Naive B cell (primary cell): ENCODE data around the gene NECAB3. TPM values are rescaled to one million over a fixed set of nuclear protein-coding genes. Genes with fewer than 3 reads are reported as not detected.
"Not testable (repeated sequence)": the region's sequence is repeated elsewhere in the genome, so short reads cannot be mapped to it uniquely, and the experiment has no call there.

Source experiments
- ATAC-seq, 2 donors: fragments of 150-1000 bp; cut with Tn5 transposase; 2 replicates each; pipeline ENCODE4 v1.10.0; 2021; ENCODE audit warnings: low read depth in 2 of 2, mild to moderate bottlenecking in 2 of 2, moderate library complexity in 2 of 2
- DNase-seq: peaks from one replicate; pipeline ENCODE4 v3.0.0; 2022
- H3K27ac Mint-ChIP-seq, 6 donors: one replicate each; pipeline ENCODE4 v1.8.0; 2020 to 2022; ENCODE audit warnings: mild to moderate bottlenecking in 6 of 6, mixed read lengths in 6 of 6, moderate library complexity in 5 of 6, inconsistent platforms in 2 of 6
- H3K27me3 Mint-ChIP-seq, 3 donors: one replicate each; pipeline ENCODE4 v1.8.0; 2021 to 2022; ENCODE audit warnings: mixed read lengths in 3 of 3, mild to moderate bottlenecking in 1 of 3
- H3K36me3 Mint-ChIP-seq, 2 donors: one replicate each; pipeline ENCODE4 v1.8.0; 2020 to 2022; ENCODE audit warnings: mixed read lengths in 2 of 2, inconsistent platforms in 1 of 2, mild to moderate bottlenecking in 1 of 2
- H3K4me1 Mint-ChIP-seq, 3 donors: one replicate each; pipeline ENCODE4 v1.8.0; 2020 to 2022; ENCODE audit warnings: mixed read lengths in 3 of 3, inconsistent platforms in 1 of 3, mild to moderate bottlenecking in 1 of 3, moderate library complexity in 1 of 3
- H3K4me3 Mint-ChIP-seq, 8 donors: one replicate each; pipeline ENCODE4 v1.8.0; 2020 to 2022; ENCODE audit warnings: mild to moderate bottlenecking in 8 of 8, mixed read lengths in 8 of 8, moderate library complexity in 8 of 8, inconsistent platforms in 2 of 8
- H3K9me3 Mint-ChIP-seq, 7 donors: one replicate each; pipeline ENCODE4 v1.8.0; 2020 to 2022; ENCODE audit warnings: mixed read lengths in 7 of 7, mild to moderate bottlenecking in 5 of 7, inconsistent platforms in 2 of 7, moderate library complexity in 1 of 7
- polyA plus RNA-seq, 6 donors: library from polyadenylated mRNA; unstranded; fragments of 300-500 nt; fragmentation: Illumina TruSeq; gene quantifications; one replicate each; pipeline ENCODE4 v1.2.3, GENCODE V29; 2021; ENCODE audit warnings: low read depth in 6 of 6

NECAB3 gene
- polyA plus RNA-seq, 6 donors from 2014 or later = 0.74 to 1.0 (median 0.82) TPM; not detected in 3

- Mint-ChIP-seq H3K27ac (peak overlapping the region in 2 of 6 donors; percentile 7 to 14), H3K4me1 (peaks cover 0 to 8% (median 6%) of the 10 kb centered on the region in 3 donors)
Measured at GRCh38 chr20:33651562-33652048, 22.6 kb downstream of the NECAB3 start.

GRCh38 chr20:33650753-33651561 lies 23.3 kb downstream of the NECAB3 start:
- ATAC-seq (no peak), DNase-seq (no peak)
- Mint-ChIP-seq H3K9me3 (no peaks in the 10 kb centered on the region), H3K27me3 (no peaks in the 10 kb centered on the region), H3K4me1 (peaks cover 0 to 8% (median 6%) of the 10 kb centered on the region in 3 donors), H3K4me3 (no peak overlapping the region), H3K27ac (peak overlapping the region in 1 of 6 donors; percentile 7), H3K36me3 (peaks cover 0 to 6% of the 10 kb centered on the region in 2 donors)

More at GRCh38 chr20:33651562-33652048, 22.6 kb downstream of the NECAB3 start:
- Mint-ChIP-seq H3K27me3 (no peaks in the 10 kb centered on the region), H3K4me3 (no peak overlapping the region), H3K36me3 (no peaks in the 10 kb centered on the region), H3K9me3 (no peaks in the 10 kb centered on the region)
- no peak for DNase-seq
- no peak for ATAC-seq

DNA sequence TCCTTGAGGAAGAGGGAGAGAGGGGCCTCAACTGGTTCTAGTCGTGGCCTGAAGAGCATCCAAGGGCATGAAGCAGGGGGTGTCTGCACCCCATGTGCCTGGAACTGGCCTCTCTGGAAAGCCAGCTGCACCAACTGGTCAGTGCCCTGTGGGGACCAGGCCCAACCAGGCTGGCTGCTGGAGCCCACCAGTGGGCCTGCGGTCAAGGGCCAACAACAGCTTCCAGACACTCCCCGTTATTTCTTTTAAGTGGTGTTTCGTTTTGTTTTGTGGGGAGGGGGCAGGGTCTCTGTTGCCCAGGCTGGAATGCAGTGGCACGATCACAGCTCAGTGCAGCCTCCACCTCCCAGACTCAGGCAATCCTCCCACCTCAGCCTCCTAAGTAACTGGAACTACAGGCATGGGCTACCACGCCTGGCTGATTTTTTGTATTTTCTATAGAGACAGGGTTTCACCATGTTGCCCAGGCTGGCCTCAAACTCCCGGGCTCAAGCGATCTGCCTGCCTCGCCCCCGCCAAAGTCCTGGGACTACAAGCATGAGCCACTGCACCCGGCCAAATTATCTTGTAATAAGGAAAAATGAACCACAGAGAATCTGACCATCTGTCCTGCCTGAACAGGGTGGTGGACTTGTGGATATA lies 24.0 kb downstream of the NECAB3 start:
- DNase-seq (no peak), ATAC-seq (no peak)
- H3K4me3 Mint-ChIP-seq = no peak overlapping the region
- peaks cover 0 to 13% of the 10 kb centered on the region in 2 donors for H3K36me3 Mint-ChIP-seq
- peaks cover 0 to 8% (median 6%) of the 10 kb centered on the region in 3 donors for H3K4me1 Mint-ChIP-seq
- no peak overlapping the region for H3K27ac Mint-ChIP-seq
- no peaks in the 10 kb centered on the region for H3K9me3 Mint-ChIP-seq
- H3K27me3 Mint-ChIP-seq = no peaks in the 10 kb centered on the region

GRCh38 chr20:33649201-33649681 lies 25.0 kb downstream of the NECAB3 start:
- no peak for DNase-seq
- ATAC-seq = no peak
- peak overlapping the region in 2 of 6 donors; percentile 53 to 69 for H3K27ac Mint-ChIP-seq
- peaks cover 0 to 8% (median 6%) of the 10 kb centered on the region in 3 donors for H3K4me1 Mint-ChIP-seq
- no peaks in the 10 kb centered on the region for H3K27me3 Mint-ChIP-seq
- H3K4me3 Mint-ChIP-seq = no peak overlapping the region
- peaks cover 0 to 20% of the 10 kb centered on the region in 2 donors for H3K36me3 Mint-ChIP-seq
- no peaks in the 10 kb centered on the region for H3K9me3 Mint-ChIP-seq

DNA sequence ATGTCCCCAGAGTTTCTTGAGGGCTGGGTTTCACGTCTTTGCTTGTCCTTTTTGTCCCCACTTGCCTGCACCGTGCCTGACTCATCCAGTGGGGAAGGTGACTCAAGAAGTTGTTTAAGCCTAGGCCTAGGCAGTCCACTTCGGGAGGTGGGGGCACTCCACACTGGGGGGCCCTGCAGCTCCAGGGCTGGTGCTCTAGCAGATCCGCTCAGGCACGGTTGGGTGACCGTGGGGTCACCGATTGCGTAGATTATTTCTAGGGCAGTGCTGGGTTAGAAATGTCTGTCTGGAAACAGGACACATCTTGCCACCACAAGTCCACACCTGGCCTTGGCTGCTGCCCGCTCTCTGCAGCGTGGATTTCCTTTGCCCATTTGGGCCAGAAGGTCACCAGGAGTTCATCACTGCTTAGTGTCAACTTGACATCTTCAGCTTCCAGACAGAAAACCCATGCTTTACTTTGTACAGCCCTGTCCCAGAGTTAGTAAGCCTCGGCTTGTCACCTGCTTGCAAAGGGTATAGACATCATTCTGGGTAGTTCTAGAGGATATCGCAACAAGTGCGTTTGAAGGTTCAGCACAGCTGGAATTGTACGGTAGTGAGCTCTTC lies 25.7 kb downstream of the NECAB3 start:
- H3K27ac Mint-ChIP-seq = peak overlapping the region in 1 of 6 donors; percentile 34
- peaks cover 0 to 7% (median 6%) of the 10 kb centered on the region in 3 donors for H3K4me1 Mint-ChIP-seq
- peaks cover 0 to 20% of the 10 kb centered on the region in 2 donors for H3K36me3 Mint-ChIP-seq
- H3K27me3 Mint-ChIP-seq = no peaks in the 10 kb centered on the region
- no peak for DNase-seq
- ATAC-seq = no peak
- no peaks in the 10 kb centered on the region for H3K9me3 Mint-ChIP-seq
- no peak overlapping the region for H3K4me3 Mint-ChIP-seq

DNA sequence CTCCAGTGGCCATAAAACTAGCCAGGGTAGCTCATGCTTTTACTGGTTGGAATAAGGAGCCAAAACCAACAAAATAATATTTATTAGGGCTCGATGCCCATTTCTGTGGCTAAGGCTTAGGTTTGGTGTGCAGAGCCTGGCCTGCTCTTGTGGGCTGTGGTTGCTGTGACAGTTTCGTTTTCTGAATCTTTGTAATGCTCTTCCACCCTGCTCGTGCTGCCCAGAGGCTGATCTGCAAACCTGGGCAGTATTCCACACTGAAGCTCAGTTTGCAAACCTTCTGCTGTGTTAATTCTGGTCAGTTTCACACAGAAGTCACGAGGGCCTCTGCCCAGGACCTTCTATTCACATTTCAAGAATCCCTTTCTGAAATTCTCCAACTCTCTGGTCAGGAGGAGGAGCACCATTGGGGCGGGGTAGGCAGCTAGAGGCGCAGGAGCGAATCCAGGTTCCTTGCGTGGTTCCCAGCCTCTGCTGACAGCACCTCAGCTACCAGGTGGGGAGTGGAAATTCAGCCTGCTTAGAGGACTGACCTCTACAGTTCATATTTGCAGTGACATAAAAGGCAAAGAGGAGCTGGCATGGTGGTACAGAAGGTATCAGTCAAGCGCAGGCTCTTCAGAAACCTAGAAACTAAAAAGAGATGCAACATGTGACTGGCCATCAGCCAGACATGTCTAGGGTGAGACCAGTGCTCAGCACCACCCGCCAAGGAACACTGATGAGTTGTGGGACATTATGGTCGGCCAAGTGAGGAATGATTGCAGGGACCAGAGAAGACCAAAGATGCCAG lies 26.4 kb downstream of the NECAB3 start:
- peaks cover 0 to 20% of the 10 kb centered on the region in 2 donors for H3K36me3 Mint-ChIP-seq
- H3K4me1 Mint-ChIP-seq = no peaks in the 10 kb centered on the region
- ATAC-seq (no peak), DNase-seq (no peak)
- H3K27me3 Mint-ChIP-seq = no peaks in the 10 kb centered on the region
- peak overlapping the region in 3 of 6 donors; percentile 34 to 73 (median 51) for H3K27ac Mint-ChIP-seq
- no peaks in the 10 kb centered on the region for H3K9me3 Mint-ChIP-seq
- no peak overlapping the region for H3K4me3 Mint-ChIP-seq

DNA sequence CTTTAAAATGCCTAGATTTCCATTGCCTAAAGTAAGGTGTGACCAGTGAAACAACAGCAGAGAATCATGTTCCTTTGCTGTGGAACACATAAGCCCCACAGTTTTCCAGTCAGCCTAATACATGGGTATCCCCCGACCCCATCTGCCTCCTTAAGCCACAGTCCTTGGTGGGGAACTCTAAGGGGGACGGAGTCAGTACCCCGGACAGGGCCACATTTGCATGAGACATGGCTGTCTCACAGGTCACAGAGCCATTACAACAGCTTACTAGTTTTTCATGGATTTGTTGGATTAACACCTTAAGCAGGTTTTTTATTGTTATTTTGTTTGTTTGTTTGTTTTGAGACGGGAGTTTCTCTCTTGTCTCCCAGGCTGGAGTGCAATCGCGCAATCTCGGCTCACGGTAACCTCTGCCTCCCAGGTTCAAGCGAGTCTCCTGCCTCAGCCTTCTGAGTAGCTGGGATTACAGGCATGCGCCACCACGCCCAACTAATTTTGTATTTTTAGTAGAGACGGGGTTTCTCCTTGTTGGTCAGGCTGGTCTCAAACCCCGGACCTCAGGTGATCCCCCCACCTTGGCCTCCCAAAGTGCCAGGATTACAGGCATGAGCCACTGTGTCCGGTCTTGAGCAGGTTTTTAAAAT lies 27.1 kb downstream of the NECAB3 start:
- not testable (repeated sequence) for H3K4me3 Mint-ChIP-seq, DNase-seq, H3K9me3 Mint-ChIP-seq, H3K4me1 Mint-ChIP-seq, H3K27ac Mint-ChIP-seq, H3K27me3 Mint-ChIP-seq, ATAC-seq
- H3K36me3 Mint-ChIP-seq = peaks cover 0 to 20% of the 10 kb centered on the region in 2 donors

DNA sequence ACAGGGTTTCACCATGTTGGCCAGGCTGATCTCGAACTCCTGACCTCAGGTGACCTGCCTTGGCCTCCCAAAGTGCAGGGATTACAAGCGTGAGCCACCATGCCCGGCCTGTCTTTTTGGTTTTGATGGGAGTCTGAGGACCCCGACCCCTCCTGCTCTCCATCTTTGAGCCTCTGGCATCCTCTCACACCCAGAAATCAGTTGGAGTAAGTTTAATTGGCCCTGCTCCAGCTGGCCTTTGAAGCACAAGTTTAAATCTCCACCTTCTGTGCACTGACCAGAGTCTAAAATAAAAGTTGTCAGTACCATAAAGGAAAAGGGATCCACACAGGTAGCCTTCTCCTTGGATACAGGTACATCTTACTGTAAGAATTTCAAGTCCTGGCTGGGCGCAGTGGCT lies 28.0 kb downstream of the NECAB3 start:
- Mint-ChIP-seq H3K36me3 (peaks cover 0 to 20% of the 10 kb centered on the region in 2 donors), H3K27ac (peak overlapping the region in 1 of 6 donors; percentile 65), H3K4me3 (no peak overlapping the region), H3K4me1 (no peaks in the 10 kb centered on the region), H3K27me3 (no peaks in the 10 kb centered on the region), H3K9me3 (no peaks in the 10 kb centered on the region)
- DNase-seq = no peak
- no peak for ATAC-seq

GRCh38 chr20:33645396-33645795 lies 28.8 kb downstream of the NECAB3 start:
- Mint-ChIP-seq H3K9me3 (no peaks in the 10 kb centered on the region), H3K4me3 (no peak overlapping the region), H3K4me1 (no peaks in the 10 kb centered on the region), H3K36me3 (peaks cover 4 to 23% of the 10 kb centered on the region in 2 donors), H3K27ac (peak overlapping the region in 1 of 6 donors; percentile 84), H3K27me3 (no peaks in the 10 kb centered on the region)
- no peak for ATAC-seq
- DNase-seq = no peak

GRCh38 chr20:33645072-33645358 lies 29.2 kb downstream of the NECAB3 start:
- peaks cover 8 to 27% of the 10 kb centered on the region in 2 donors for H3K36me3 Mint-ChIP-seq
- H3K27ac Mint-ChIP-seq = peak overlapping the region in 2 of 6 donors; percentile 15 to 67
- no peaks in the 10 kb centered on the region for H3K9me3 Mint-ChIP-seq
- no peak for ATAC-seq
- no peak for DNase-seq
- H3K4me1 Mint-ChIP-seq = no peaks in the 10 kb centered on the region
- H3K4me3 Mint-ChIP-seq = no peak overlapping the region
- H3K27me3 Mint-ChIP-seq = no peaks in the 10 kb centered on the region

GRCh38 chr20:33644313-33645071 lies 29.7 kb downstream of the NECAB3 start:
- ATAC-seq (no peak), DNase-seq (no peak)
- Mint-ChIP-seq H3K27ac (peak overlapping the region in 1 of 6 donors; percentile 67), H3K4me1 (no peaks in the 10 kb centered on the region), H3K9me3 (no peaks in the 10 kb centered on the region), H3K36me3 (peaks cover 13 to 31% of the 10 kb centered on the region in 2 donors), H3K4me3 (no peak overlapping the region), H3K27me3 (no peaks in the 10 kb centered on the region)

DNA sequence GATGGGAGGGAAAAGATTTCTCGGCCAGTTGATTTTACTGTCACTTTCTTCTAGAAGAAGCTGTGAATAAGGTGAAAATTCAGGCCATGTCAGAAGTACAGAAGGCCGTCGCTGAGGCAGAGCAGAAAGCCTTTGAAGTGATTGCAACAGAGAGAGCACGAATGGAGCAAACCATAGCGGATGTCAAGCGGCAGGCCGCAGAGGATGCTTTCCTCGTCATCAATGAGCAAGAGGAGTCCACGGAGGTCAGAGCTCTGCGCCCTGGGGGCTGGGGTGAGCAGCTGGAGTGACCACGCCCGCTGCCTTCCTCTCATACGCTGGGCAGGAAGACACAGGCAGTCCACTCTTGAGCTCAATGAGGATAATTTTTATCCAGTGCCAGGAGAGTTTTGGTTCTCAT lies 33.9 kb downstream of the NECAB3 start:
- no peak overlapping the region for H3K27ac Mint-ChIP-seq
- ATAC-seq (no peak), DNase-seq (no peak)
- H3K27me3 Mint-ChIP-seq = no peaks in the 10 kb centered on the region
- H3K4me3 Mint-ChIP-seq = no peak overlapping the region
- no peaks in the 10 kb centered on the region for H3K4me1 Mint-ChIP-seq
- H3K9me3 Mint-ChIP-seq = no peaks in the 10 kb centered on the region
- peaks cover 20 to 39% of the 10 kb centered on the region in 2 donors for H3K36me3 Mint-ChIP-seq
